Motor neuron (in vitro differentiated cells): Measurements from ENCODE around the gene FOXP1. TPM values are rescaled to one million over a fixed set of nuclear protein-coding genes. Genes with fewer than 3 reads are reported as not detected.
A peak's percentile ranks its signal among the peaks of the same experiment; 100 is the strongest.

Experiments used
- ATAC-seq, 8 experiments: fragments of 200-7000 bp; cut with Tn5 transposase; replicated peaks in 6 of 8; 2 replicates each; pipeline ENCODE4 v1.8.0; 2021; ENCODE audit warnings: mild to moderate bottlenecking in 8 of 8, moderate library complexity in 8 of 8
- H3K27ac ChIP-seq, 2 donors: fragments of 250-450 bp; sonication (Bioruptor Pico); 2 replicates each; pipeline ENCODE4 v1.9.0; 2021; ENCODE audit warnings: antibody characterized with exemption in 2 of 2, mild to moderate bottlenecking in 2 of 2, moderate library complexity in 1 of 2
- H3K4me1 ChIP-seq, 2 donors: fragments of 250-450 bp; sonication (Bioruptor Pico); replicated peaks in 1 of 2; 2 replicates each; pipeline ENCODE4 v1.6.1; 2021; ENCODE audit warnings: antibody characterized with exemption in 2 of 2, mild to moderate bottlenecking in 2 of 2, moderate library complexity in 1 of 2
- H3K4me3 ChIP-seq, 5 donors: fragments of 250-450 bp; sonication (Bioruptor Pico); 2 replicates each; pipeline ENCODE4 v1.9.0; 2021; ENCODE audit warnings: antibody characterized with exemption in 5 of 5, mild to moderate bottlenecking in 5 of 5, moderate library complexity in 4 of 5
- WGBS, 10 experiments: fragments of 450-650 bp; shearing (Covaris generic); methylation state at CpG; one replicate each; pipeline ENCODE4 v1.0.0; 2022; 5-methylcytosine and 5-hydroxymethylcytosine counted together
- in situ Hi-C, 9 experiments: fragments of 400-800 bp; cut with MboI; loops; one replicate each; pipeline ENCODE4 v1.15.0; 2021; ENCODE audit warnings: low sequenced_read_pairs in 9 of 9, low pct_unique_long_range_greater_than_20kb in 2 of 9; ENCODE audit not compliant: unreplicated experiment in 9 of 9
- total RNA-seq, 8 experiments: library from RNA; unstranded; fragments of 300-600 nt; gene quantifications; 2 replicates each; pipeline versions ENCODE4 v1.2.3 to v1.2.4, GENCODE V29; 2022

The FOXP1 gene
- total RNA-seq, 8 experiments from 2014 or later: 7.0 to 118 (median 74.5) TPM

- WGBS, 10 experiments: 30 to 100% (median 89%) methylated on average over 1 of the region's 1 CpG
- H3K4me1 ChIP-seq: peaks cover 7 to 28% of the 10 kb centered on the region in 2 donors
- in situ Hi-C loops: loop anchor here in 1 of 9 experiments (25.0 kb wide), 1 partner anchor 277 kb away; the partner anchor contains the start of gene FOXP1
- H3K4me3 ChIP-seq: no peak overlapping the region
- no peak for ATAC-seq
- no peak overlapping the region for H3K27ac ChIP-seq
These were observed 273.6 kb downstream of the FOXP1 start for GRCh38 chr3:71309886-71310285.

- H3K4me3 ChIP-seq: no peak overlapping the region
- in situ Hi-C loops: loop anchor here in 1 of 9 experiments (25.0 kb wide), 1 partner anchor 278 kb away; the partner anchor contains the start of gene FOXP1
- 55 to 100% (median 88%) methylated on average over 1 to 3 of the region's 3 CpGs for WGBS, 10 experiments
- no peak overlapping the region for H3K27ac ChIP-seq
- H3K4me1 ChIP-seq: peaks cover 7 to 33% of the 10 kb centered on the region in 2 donors
- ATAC-seq: no peak
These were observed 274.2 kb downstream of the FOXP1 start for GRCh38 chr3:71309342-71309741.

- H3K4me1 ChIP-seq: peaks cover 12 to 38% of the 10 kb centered on the region in 2 donors
- in situ Hi-C loops: loop anchor here in 1 of 9 experiments (25.0 kb wide), 1 partner anchor 278 kb away; the partner anchor contains the start of gene FOXP1
- H3K27ac ChIP-seq: no peak overlapping the region
- no peak for ATAC-seq
- H3K4me3 ChIP-seq: no peak overlapping the region
- WGBS, 10 experiments: 84 to 100% (median 93%) methylated on average over 1 to 4 of the region's 4 CpGs; no CpG with 5 or more reads in 1 of the 10 experiments
These were observed 274.7 kb downstream of the FOXP1 start for GRCh38 chr3:71308836-71309235.

- ATAC-seq: peak in 1 of 8 experiments; percentile 9
- Histone ChIP-seq H3K4me1 (peaks cover 14 to 45% of the 10 kb centered on the region in 2 donors), H3K4me3 (no peak overlapping the region), H3K27ac (no peak overlapping the region)
- WGBS, 10 experiments: 65 to 98% (median 88%) methylated on average over 5 to 13 of the region's 17 CpGs; no CpG with 5 or more reads in 1 of the 10 experiments
- in situ Hi-C loops: loop anchor here in 1 of 9 experiments (25.0 kb wide), 1 partner anchor 279 kb away; the partner anchor contains the start of gene FOXP1
These were observed 275.4 kb downstream of the FOXP1 start for GRCh38 chr3:71307991-71308697.

- Histone ChIP-seq H3K27ac (peak overlapping the region in 1 of 2 donors; percentile 51), H3K4me1 (peaks cover 14 to 59% of the 10 kb centered on the region in 2 donors), H3K4me3 (peak overlapping the region; percentile 18 to 38 (median 32))
- in situ Hi-C loops: loop anchor here in 1 of 9 experiments (25.0 kb wide), 1 partner anchor 282 kb away; the partner anchor contains the start of gene FOXP1
- ATAC-seq: peak; percentile 55 to 84 (median 73)
- 3 to 72% (median 21%) methylated on average over 4 to 13 of the region's 21 CpGs; no CpG with 5 or more reads in 1 of the 10 experiments for WGBS, 10 experiments
These were observed 278.0 kb downstream of the FOXP1 start for GRCh38 chr3:71305231-71306206.

GRCh38 chr3:71304684-71305083, 278.8 kb downstream of the FOXP1 start:
- ATAC-seq: peak in 6 of 8 experiments; percentile 31 to 52 (median 48)
- in situ Hi-C loops: loop anchor here in 1 of 9 experiments (25.0 kb wide), 1 partner anchor 283 kb away; the partner anchor contains the start of gene FOXP1
- Histone ChIP-seq H3K4me3 (peak overlapping the region; percentile 18 to 38 (median 32)), H3K4me1 (peaks cover 22 to 67% of the 10 kb centered on the region in 2 donors), H3K27ac (no peak overlapping the region)
- 3 to 100% (median 18%) methylated on average over 1 to 3 of the region's 3 CpGs; no CpG with 5 or more reads in 3 of the 10 experiments for WGBS, 10 experiments

GRCh38 chr3:71304247-71304646, 279.3 kb downstream of the FOXP1 start:
- in situ Hi-C loops: loop anchor here in 1 of 9 experiments (25.0 kb wide), 1 partner anchor 283 kb away; the partner anchor contains the start of gene FOXP1
- H3K4me1 ChIP-seq: peaks cover 26 to 71% of the 10 kb centered on the region in 2 donors
- H3K27ac ChIP-seq: no peak overlapping the region

GRCh38 chr3:71303627-71304200, 279.8 kb downstream of the FOXP1 start:
- 3 to 88% (median 51%) methylated on average over 2 to 6 of the region's 6 CpGs for WGBS, 10 experiments
- peaks cover 30 to 75% of the 10 kb centered on the region in 2 donors for H3K4me1 ChIP-seq
- peak overlapping the region in 3 of 5 donors; percentile 1 to 38 (median 35) for H3K4me3 ChIP-seq
- H3K27ac ChIP-seq: no peak overlapping the region
- in situ Hi-C loops: loop anchor here in 1 of 9 experiments (25.0 kb wide), 1 partner anchor 284 kb away; the partner anchor contains the start of gene FOXP1
- no peak for ATAC-seq

More at GRCh38 chr3:71304247-71304646, 279.3 kb downstream of the FOXP1 start:
- peak overlapping the region; percentile 1 to 38 (median 24) for H3K4me3 ChIP-seq
- WGBS, 10 experiments: 17 to 100% (median 40%) methylated on average over 1 to 3 of the region's 3 CpGs
- no peak for ATAC-seq

GRCh38 chr3:71302604-71303003, 280.9 kb downstream of the FOXP1 start:
- in situ Hi-C loops: loop anchor here in 1 of 9 experiments (25.0 kb wide), 1 partner anchor 285 kb away; the partner anchor contains the start of gene FOXP1
- Histone ChIP-seq H3K4me3 (no peak overlapping the region), H3K4me1 (peaks cover 23 to 65% of the 10 kb centered on the region in 2 donors), H3K27ac (no peak overlapping the region)
- no peak for ATAC-seq
- whole genome bisulfite sequencing, 10 experiments: 63 to 100% (median 89%) methylated on average over 1 to 2 of the region's 2 CpGs; no CpG with 5 or more reads in 1 of the 10 experiments

- H3K27ac ChIP-seq: no peak overlapping the region
- peaks cover 23 to 56% of the 10 kb centered on the region in 2 donors for H3K4me1 ChIP-seq
- no peak for ATAC-seq
- in situ Hi-C loops: loop anchor here in 1 of 9 experiments (25.0 kb wide), 1 partner anchor 286 kb away; the partner anchor contains the start of gene FOXP1
- no peak overlapping the region for H3K4me3 ChIP-seq
- WGBS, 10 experiments: 48 to 100% (median 75%) methylated on average over 1 to 4 of the region's 4 CpGs; no CpG with 5 or more reads in 2 of the 10 experiments
These were observed 282.6 kb downstream of the FOXP1 start for GRCh38 chr3:71300951-71301393.

GRCh38 chr3:71299160-71299559, 284.4 kb downstream of the FOXP1 start:
- in situ Hi-C loops: no loop called here
- peak in 5 of 8 experiments; percentile 46 to 70 (median 66) for ATAC-seq
- H3K27ac ChIP-seq: no peak overlapping the region
- no peak overlapping the region for H3K4me3 ChIP-seq
- peaks cover 22 to 40% of the 10 kb centered on the region in 2 donors for H3K4me1 ChIP-seq
- WGBS, 10 experiments: 62 to 95% (median 90%) methylated on average over 1 to 5 of the region's 5 CpGs; no CpG with 5 or more reads in 1 of the 10 experiments
